VCaP (cell line): ENCODE measurements around the gene UBE2E1.
"Not testable (repeated sequence)": the region's sequence is repeated elsewhere in the genome, so short reads cannot be mapped to it uniquely, and the experiment has no call there.

ENCODE experiments used
- H3K27ac ChIP-seq: fragments of 450-650 bp; 2 replicates; pipeline ENCODE4 v1.5.1; 2017
- CTCF ChIP-seq: fragments of 450-650 bp; conservative IDR thresholded peaks from 2 replicates; pipeline ENCODE4 v1.5.1; 2017; ENCODE audit warnings: mild to moderate bottlenecking, moderate library complexity

UBE2E1 gene

GRCh38 chr3:23836536-23837230, 30.9 kb downstream of the UBE2E1 start:
- no peak for TF ChIP-seq CTCF
- peak overlapping the region; percentile 2; the same call in 1 of the 2 replicates for H3K27ac ChIP-seq

GRCh38 chr3:23837286-23837685, 31.5 kb downstream of the UBE2E1 start:
- TF ChIP-seq CTCF = no peak
- H3K27ac ChIP-seq = peak overlapping the region; percentile 2; the same call in 1 of the 2 replicates

GRCh38 chr3:23837691-23838090, 31.9 kb downstream of the UBE2E1 start:
- TF ChIP-seq CTCF = no peak
- H3K27ac ChIP-seq = no peak overlapping the region; the same call in 1 of the 2 replicates

- H3K27ac ChIP-seq = no peak overlapping the region
These were observed 34.8 kb downstream of the UBE2E1 start for GRCh38 chr3:23840521-23840920.

DNA sequence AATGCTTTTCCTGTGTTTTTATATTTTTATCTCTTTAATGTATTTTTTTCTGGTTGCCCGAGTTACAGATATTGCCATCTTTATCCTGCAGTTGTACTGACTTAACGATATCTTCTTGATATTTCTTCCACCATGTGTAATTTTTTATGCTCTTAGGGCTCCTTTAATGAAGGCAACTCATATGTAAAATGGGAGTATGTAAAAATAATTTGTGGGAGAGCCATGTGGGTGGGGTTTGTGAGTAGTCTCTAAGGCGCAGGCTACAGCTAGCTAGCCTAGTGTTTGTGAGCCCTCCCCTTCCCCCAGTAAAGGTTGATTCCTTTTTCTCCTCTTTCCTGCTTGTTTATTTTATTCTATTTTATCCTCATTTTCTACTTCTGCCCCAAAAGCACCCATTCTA, 38.1 kb downstream of the UBE2E1 start:
- no peak for TF ChIP-seq CTCF
- no peak overlapping the region for H3K27ac ChIP-seq

More at GRCh38 chr3:23840521-23840920, 34.8 kb downstream of the UBE2E1 start:
- no peak for TF ChIP-seq CTCF

GRCh38 chr3:23845326-23846216, 39.8 kb downstream of the UBE2E1 start:
- no peak for TF ChIP-seq CTCF
- H3K27ac ChIP-seq = no peak overlapping the region

- H3K27ac ChIP-seq = not testable (repeated sequence)
These were observed 43.7 kb downstream of the UBE2E1 start for GRCh38 chr3:23849462-23849861.
